ENCODE measurements around the gene CHRNG. TPM values are rescaled to one million over a fixed set of nuclear protein-coding genes. Genes with fewer than 3 reads are reported as not detected.

The CHRNG gene
- total and polyA plus RNA-seq, 2 experiments from 2014 or later: 0.28 TPM; not detected in 1

- Histone ChIP-seq H3K9me3 (ENCODE audit: low read depth) (no peaks in the 10 kb centered on the region), H3K27me3 (no peaks in the 10 kb centered on the region), H3K4me3 (no peak overlapping the region), H3K27ac (no peak overlapping the region), H3K4me1 (ENCODE audit: low read depth) (peaks cover 15% of the 10 kb centered on the region), H3K36me3 (no peaks in the 10 kb centered on the region)
- TF ChIP-seq, protein P1, sequence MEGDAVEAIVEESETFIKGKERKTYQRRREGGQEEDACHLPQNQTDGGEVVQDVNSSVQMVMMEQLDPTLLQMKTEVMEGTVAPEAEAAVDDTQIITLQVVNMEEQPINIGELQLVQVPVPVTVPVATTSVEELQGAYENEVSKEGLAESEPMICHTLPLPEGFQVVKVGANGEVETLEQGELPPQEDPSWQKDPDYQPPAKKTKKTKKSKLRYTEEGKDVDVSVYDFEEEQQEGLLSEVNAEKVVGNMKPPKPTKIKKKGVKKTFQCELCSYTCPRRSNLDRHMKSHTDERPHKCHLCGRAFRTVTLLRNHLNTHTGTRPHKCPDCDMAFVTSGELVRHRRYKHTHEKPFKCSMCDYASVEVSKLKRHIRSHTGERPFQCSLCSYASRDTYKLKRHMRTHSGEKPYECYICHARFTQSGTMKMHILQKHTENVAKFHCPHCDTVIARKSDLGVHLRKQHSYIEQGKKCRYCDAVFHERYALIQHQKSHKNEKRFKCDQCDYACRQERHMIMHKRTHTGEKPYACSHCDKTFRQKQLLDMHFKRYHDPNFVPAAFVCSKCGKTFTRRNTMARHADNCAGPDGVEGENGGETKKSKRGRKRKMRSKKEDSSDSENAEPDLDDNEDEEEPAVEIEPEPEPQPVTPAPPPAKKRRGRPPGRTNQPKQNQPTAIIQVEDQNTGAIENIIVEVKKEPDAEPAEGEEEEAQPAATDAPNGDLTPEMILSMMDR (IDR thresholded peaks at IDR 0.05; ENCODE audit: low read depth, low read length): no peak
- DNase-seq (ENCODE audit: low read depth in 1 of 2, low spot score in 1 of 2): no peak
These were observed 4.6 kb downstream of the CHRNG start for GRCh38 chr2:232543928-232544631.

DNA sequence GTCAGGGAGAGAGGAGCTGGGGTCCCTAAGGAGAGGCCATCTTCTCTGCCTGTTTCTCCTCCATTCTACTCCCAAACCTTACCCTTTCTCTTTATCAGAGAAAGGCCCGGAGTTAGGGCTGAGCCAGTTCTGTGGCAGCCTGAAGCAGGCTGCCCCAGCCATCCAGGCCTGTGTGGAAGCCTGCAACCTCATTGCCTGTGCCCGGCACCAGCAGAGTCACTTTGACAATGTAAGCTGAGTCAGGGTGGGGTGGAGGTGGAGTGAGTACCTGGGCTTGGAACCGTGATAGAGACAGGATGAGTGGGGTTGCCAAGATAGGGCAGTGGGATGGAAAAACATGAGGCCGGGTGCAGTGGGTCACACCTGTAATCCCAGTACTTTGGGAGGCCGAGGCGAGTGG lies 5.2 kb downstream of the CHRNG start:
- Histone ChIP-seq H3K36me3 (no peaks in the 10 kb centered on the region), H3K27ac (no peak overlapping the region), H3K4me3 (no peak overlapping the region), H3K4me1 (ENCODE audit: low read depth) (peaks cover 9% of the 10 kb centered on the region), H3K9me3 (ENCODE audit: low read depth) (no peaks in the 10 kb centered on the region), H3K27me3 (no peaks in the 10 kb centered on the region)
- no peak for DNase-seq (ENCODE audit: low read depth in 1 of 2, low spot score in 1 of 2)
- TF ChIP-seq, protein P1 (IDR thresholded peaks at IDR 0.05; ENCODE audit: low read depth, low read length): no peak

DNA sequence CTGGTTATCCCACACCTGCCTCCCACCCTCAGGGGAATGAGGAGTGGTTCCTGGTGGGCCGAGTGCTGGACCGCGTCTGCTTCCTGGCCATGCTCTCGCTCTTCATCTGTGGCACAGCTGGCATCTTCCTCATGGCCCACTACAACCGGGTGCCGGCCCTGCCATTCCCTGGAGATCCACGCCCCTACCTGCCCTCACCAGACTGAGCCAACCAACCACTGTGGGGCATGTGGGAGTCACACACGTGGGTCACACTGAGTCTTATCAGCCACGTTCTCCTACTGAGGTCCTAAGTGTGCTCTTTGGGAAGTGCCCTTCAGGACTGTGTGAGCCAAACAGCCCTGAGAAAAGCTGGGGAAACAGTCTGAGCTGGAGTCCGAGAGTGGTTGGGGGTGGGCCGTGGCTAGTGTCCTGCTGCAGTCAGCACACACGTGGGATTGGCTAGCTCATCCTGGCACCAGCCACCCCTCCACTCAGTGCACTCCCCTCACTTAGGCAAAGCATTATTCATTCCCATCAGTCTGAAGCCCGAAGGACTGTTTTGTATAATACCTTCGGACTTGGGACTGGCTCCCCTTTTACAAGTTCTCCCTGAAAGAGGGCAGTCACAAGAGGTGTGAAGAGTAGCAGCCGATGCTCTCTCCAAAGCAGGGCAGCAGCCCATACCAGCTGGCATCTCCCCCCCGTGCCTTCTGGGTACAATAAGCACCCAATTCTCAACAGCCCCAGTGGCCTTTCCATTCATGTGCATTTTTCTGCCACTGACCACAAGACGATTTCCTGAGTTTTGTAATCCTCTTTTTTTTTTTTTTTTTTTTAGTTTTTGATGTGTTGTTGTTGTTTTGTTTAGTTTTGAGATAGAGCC lies 6.3 kb downstream of the CHRNG start:
- TF ChIP-seq, protein P1 (IDR thresholded peaks at IDR 0.05; ENCODE audit: low read depth, low read length): no peak
- no peak for DNase-seq (ENCODE audit: low read depth in 1 of 2, low spot score in 1 of 2)
- Histone ChIP-seq H3K27ac (no peak overlapping the region), H3K4me1 (ENCODE audit: low read depth) (peaks cover 5% of the 10 kb centered on the region), H3K36me3 (no peaks in the 10 kb centered on the region), H3K4me3 (no peak overlapping the region), H3K9me3 (ENCODE audit: low read depth) (no peaks in the 10 kb centered on the region), H3K27me3 (no peaks in the 10 kb centered on the region)

GRCh38 chr2:232547991-232548390 lies 8.5 kb downstream of the CHRNG start:
- Histone ChIP-seq H3K27ac (no peak overlapping the region), H3K9me3 (ENCODE audit: low read depth) (no peaks in the 10 kb centered on the region), H3K27me3 (no peaks in the 10 kb centered on the region), H3K4me3 (no peak overlapping the region), H3K36me3 (no peaks in the 10 kb centered on the region), H3K4me1 (ENCODE audit: low read depth) (peaks cover 3% of the 10 kb centered on the region)
- DNase-seq (ENCODE audit: low read depth in 1 of 2, low spot score in 1 of 2): no peak
- TF ChIP-seq, protein P1 (IDR thresholded peaks at IDR 0.05; ENCODE audit: low read depth, low read length): no peak

GRCh38 chr2:232549655-232550353 lies 10.3 kb downstream of the CHRNG start:
- Histone ChIP-seq H3K27ac (peak overlapping the region; percentile 94), H3K36me3 (no peaks in the 10 kb centered on the region), H3K4me1 (ENCODE audit: low read depth) (peaks cover 3% of the 10 kb centered on the region), H3K9me3 (ENCODE audit: low read depth) (no peaks in the 10 kb centered on the region), H3K4me3 (peak overlapping the region; percentile 40), H3K27me3 (no peaks in the 10 kb centered on the region)
- TF ChIP-seq, protein P1 (IDR thresholded peaks at IDR 0.05; ENCODE audit: low read depth, low read length): no peak
- no peak for DNase-seq (ENCODE audit: low read depth in 1 of 2, low spot score in 1 of 2)
